ENCODE data around the gene CNN1.

CNN1 gene

GRCh38 chr19:11539495-11540365 is 1.1 kb downstream of the CNN1 start:
- no peak overlapping the region for H3K4me3 ChIP-seq (ENCODE audit: low read length)
- peaks cover 9% of the 10 kb centered on the region for H3K4me1 ChIP-seq (ENCODE audit: control insufficient read depth, insufficient read depth, low read length)
- no peaks in the 10 kb centered on the region for H3K36me3 ChIP-seq (ENCODE audit: control insufficient read depth, insufficient read depth, low read length)
- no peaks in the 10 kb centered on the region for H3K9me3 ChIP-seq (ENCODE audit: control insufficient read depth, low read length)
- H3K27me3 ChIP-seq (ENCODE audit: control insufficient read depth, insufficient read depth, low read length): peaks cover 27% of the 10 kb centered on the region
- H3K9ac ChIP-seq (ENCODE audit: low read length): peak overlapping the region; percentile 55

GRCh38 chr19:11540645-11541044 is 2.0 kb downstream of the CNN1 start:
- Histone ChIP-seq H3K9ac (ENCODE audit: low read length) (no peak overlapping the region), H3K4me1 (ENCODE audit: control insufficient read depth, insufficient read depth, low read length) (peaks cover 6% of the 10 kb centered on the region), H3K4me3 (ENCODE audit: low read length) (no peak overlapping the region), H3K9me3 (ENCODE audit: control insufficient read depth, low read length) (no peaks in the 10 kb centered on the region), H3K36me3 (ENCODE audit: control insufficient read depth, insufficient read depth, low read length) (no peaks in the 10 kb centered on the region), H3K27me3 (ENCODE audit: control insufficient read depth, insufficient read depth, low read length) (peaks cover 27% of the 10 kb centered on the region)

GRCh38 chr19:11541238-11541637 is 2.6 kb downstream of the CNN1 start:
- Histone ChIP-seq H3K4me1 (ENCODE audit: control insufficient read depth, insufficient read depth, low read length) (no peaks in the 10 kb centered on the region), H3K9me3 (ENCODE audit: control insufficient read depth, low read length) (no peaks in the 10 kb centered on the region), H3K36me3 (ENCODE audit: control insufficient read depth, insufficient read depth, low read length) (no peaks in the 10 kb centered on the region), H3K9ac (ENCODE audit: low read length) (no peak overlapping the region), H3K27me3 (ENCODE audit: control insufficient read depth, insufficient read depth, low read length) (peaks cover 27% of the 10 kb centered on the region), H3K4me3 (ENCODE audit: low read length) (no peak overlapping the region)

GRCh38 chr19:11547929-11548700 is 9.5 kb downstream of the CNN1 start:
- H3K27me3 ChIP-seq (ENCODE audit: control insufficient read depth, insufficient read depth, low read length): no peaks in the 10 kb centered on the region
- no peaks in the 10 kb centered on the region for H3K36me3 ChIP-seq (ENCODE audit: control insufficient read depth, insufficient read depth, low read length)
- no peaks in the 10 kb centered on the region for H3K9me3 ChIP-seq (ENCODE audit: control insufficient read depth, low read length)
- H3K9ac ChIP-seq (ENCODE audit: low read length): no peak overlapping the region
- no peaks in the 10 kb centered on the region for H3K4me1 ChIP-seq (ENCODE audit: control insufficient read depth, insufficient read depth, low read length)
- no peak overlapping the region for H3K4me3 ChIP-seq (ENCODE audit: low read length)

- Histone ChIP-seq H3K27me3 (ENCODE audit: control insufficient read depth, insufficient read depth, low read length) (no peaks in the 10 kb centered on the region), H3K9me3 (ENCODE audit: control insufficient read depth, low read length) (no peaks in the 10 kb centered on the region), H3K4me1 (ENCODE audit: control insufficient read depth, insufficient read depth, low read length) (no peaks in the 10 kb centered on the region), H3K4me3 (ENCODE audit: low read length) (no peak overlapping the region), H3K9ac (ENCODE audit: low read length) (no peak overlapping the region), H3K36me3 (ENCODE audit: control insufficient read depth, insufficient read depth, low read length) (no peaks in the 10 kb centered on the region)
Observed at GRCh38 chr19:11549386-11549953, 10.8 kb downstream of the CNN1 start.

- Histone ChIP-seq H3K9ac (ENCODE audit: low read length) (no peak overlapping the region), H3K4me3 (ENCODE audit: low read length) (no peak overlapping the region), H3K9me3 (ENCODE audit: control insufficient read depth, low read length) (no peaks in the 10 kb centered on the region), H3K27me3 (ENCODE audit: control insufficient read depth, insufficient read depth, low read length) (no peaks in the 10 kb centered on the region), H3K4me1 (ENCODE audit: control insufficient read depth, insufficient read depth, low read length) (no peaks in the 10 kb centered on the region), H3K36me3 (ENCODE audit: control insufficient read depth, insufficient read depth, low read length) (no peaks in the 10 kb centered on the region)
Observed at GRCh38 chr19:11550265-11550664, 11.6 kb downstream of the CNN1 start.

- H3K36me3 ChIP-seq (ENCODE audit: control insufficient read depth, insufficient read depth, low read length): no peaks in the 10 kb centered on the region
- no peaks in the 10 kb centered on the region for H3K9me3 ChIP-seq (ENCODE audit: control insufficient read depth, low read length)
- H3K27me3 ChIP-seq (ENCODE audit: control insufficient read depth, insufficient read depth, low read length): no peaks in the 10 kb centered on the region
- no peak overlapping the region for H3K9ac ChIP-seq (ENCODE audit: low read length)
- H3K4me1 ChIP-seq (ENCODE audit: control insufficient read depth, insufficient read depth, low read length): no peaks in the 10 kb centered on the region
- no peak overlapping the region for H3K4me3 ChIP-seq (ENCODE audit: low read length)
Observed at GRCh38 chr19:11551603-11552235, 13.1 kb downstream of the CNN1 start.

GRCh38 chr19:11552666-11553372 is 14.2 kb downstream of the CNN1 start:
- Histone ChIP-seq H3K9ac (ENCODE audit: low read length) (no peak overlapping the region), H3K27me3 (ENCODE audit: control insufficient read depth, insufficient read depth, low read length) (no peaks in the 10 kb centered on the region), H3K4me1 (ENCODE audit: control insufficient read depth, insufficient read depth, low read length) (peaks cover 2% of the 10 kb centered on the region), H3K4me3 (ENCODE audit: low read length) (no peak overlapping the region), H3K9me3 (ENCODE audit: control insufficient read depth, low read length) (no peaks in the 10 kb centered on the region), H3K36me3 (ENCODE audit: control insufficient read depth, insufficient read depth, low read length) (no peaks in the 10 kb centered on the region)

- no peaks in the 10 kb centered on the region for H3K9me3 ChIP-seq (ENCODE audit: control insufficient read depth, low read length)
- no peaks in the 10 kb centered on the region for H3K27me3 ChIP-seq (ENCODE audit: control insufficient read depth, insufficient read depth, low read length)
- H3K9ac ChIP-seq (ENCODE audit: low read length): no peak overlapping the region
- H3K4me1 ChIP-seq (ENCODE audit: control insufficient read depth, insufficient read depth, low read length): peaks cover 10% of the 10 kb centered on the region
- H3K36me3 ChIP-seq (ENCODE audit: control insufficient read depth, insufficient read depth, low read length): no peaks in the 10 kb centered on the region
- no peak overlapping the region for H3K4me3 ChIP-seq (ENCODE audit: low read length)
Observed at GRCh38 chr19:11554160-11554559, 15.5 kb downstream of the CNN1 start.

- H3K4me1 ChIP-seq (ENCODE audit: control insufficient read depth, insufficient read depth, low read length): peaks cover 10% of the 10 kb centered on the region
- no peak overlapping the region for H3K9ac ChIP-seq (ENCODE audit: low read length)
- no peaks in the 10 kb centered on the region for H3K27me3 ChIP-seq (ENCODE audit: control insufficient read depth, insufficient read depth, low read length)
- H3K9me3 ChIP-seq (ENCODE audit: control insufficient read depth, low read length): no peaks in the 10 kb centered on the region
- H3K36me3 ChIP-seq (ENCODE audit: control insufficient read depth, insufficient read depth, low read length): no peaks in the 10 kb centered on the region
- no peak overlapping the region for H3K4me3 ChIP-seq (ENCODE audit: low read length)
Observed at GRCh38 chr19:11555246-11555645, 16.6 kb downstream of the CNN1 start.

- H3K27me3 ChIP-seq (ENCODE audit: control insufficient read depth, insufficient read depth, low read length): no peaks in the 10 kb centered on the region
- H3K36me3 ChIP-seq (ENCODE audit: control insufficient read depth, insufficient read depth, low read length): no peaks in the 10 kb centered on the region
- H3K4me1 ChIP-seq (ENCODE audit: control insufficient read depth, insufficient read depth, low read length): peaks cover 10% of the 10 kb centered on the region
- H3K9ac ChIP-seq (ENCODE audit: low read length): no peak overlapping the region
- no peak overlapping the region for H3K4me3 ChIP-seq (ENCODE audit: low read length)
- no peaks in the 10 kb centered on the region for H3K9me3 ChIP-seq (ENCODE audit: control insufficient read depth, low read length)
Observed at GRCh38 chr19:11556634-11557420, 18.2 kb downstream of the CNN1 start.

Data from mucosa of stomach (tissue), 1 donor.